Effector CD8-positive, alpha-beta T cell (primary cell): ENCODE results near the gene TOGARAM1.

Experiments used
- DNase-seq: peaks from one replicate; lab custom pipeline; 2025; lab: John Stamatoyannopoulos, UW

The TOGARAM1 gene

DNA sequence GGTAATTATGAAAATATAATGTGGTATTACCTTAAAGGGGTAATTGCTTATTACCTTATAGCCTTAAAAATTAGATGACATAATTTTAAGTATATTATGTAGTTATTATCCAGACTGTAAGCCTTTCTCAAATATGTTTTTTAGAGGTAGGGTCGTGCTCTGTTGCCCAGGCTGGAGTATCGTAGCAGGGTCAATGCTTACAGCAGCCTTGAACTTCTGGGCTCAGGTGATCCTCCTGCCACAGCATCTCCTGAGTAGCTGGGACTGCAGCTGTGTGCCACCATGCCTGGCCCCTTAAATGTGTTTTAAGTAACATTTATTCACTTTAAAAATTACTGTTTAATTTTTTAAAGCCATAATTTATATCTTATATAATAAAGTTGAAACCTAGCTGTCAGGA is 132.3 kb downstream of the TOGARAM1 start:
- DNase-seq = no peak

GRCh38 chr14:45095143-45095542 is 133.2 kb downstream of the TOGARAM1 start:
- DNase-seq = no peak

DNA sequence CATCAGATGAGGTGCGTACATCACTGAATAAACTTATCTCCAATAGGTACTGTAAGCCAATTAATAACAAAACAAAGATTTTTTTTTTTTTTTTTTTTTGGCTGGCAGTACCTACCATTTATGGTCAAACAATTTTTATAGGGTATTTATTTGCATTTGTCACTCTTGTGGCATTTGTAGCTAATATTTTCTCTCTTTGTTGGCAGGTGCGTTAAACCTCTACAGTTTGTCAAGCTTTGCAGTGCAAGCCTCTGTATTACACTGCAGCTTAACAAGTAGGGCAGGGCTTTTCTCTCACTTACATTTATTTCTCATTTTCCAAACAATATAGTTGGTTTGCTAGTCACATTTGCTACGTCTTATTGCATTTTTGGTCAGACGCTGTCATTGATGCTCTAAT is 134.2 kb downstream of the TOGARAM1 start:
- DNase-seq = no peak

DNA sequence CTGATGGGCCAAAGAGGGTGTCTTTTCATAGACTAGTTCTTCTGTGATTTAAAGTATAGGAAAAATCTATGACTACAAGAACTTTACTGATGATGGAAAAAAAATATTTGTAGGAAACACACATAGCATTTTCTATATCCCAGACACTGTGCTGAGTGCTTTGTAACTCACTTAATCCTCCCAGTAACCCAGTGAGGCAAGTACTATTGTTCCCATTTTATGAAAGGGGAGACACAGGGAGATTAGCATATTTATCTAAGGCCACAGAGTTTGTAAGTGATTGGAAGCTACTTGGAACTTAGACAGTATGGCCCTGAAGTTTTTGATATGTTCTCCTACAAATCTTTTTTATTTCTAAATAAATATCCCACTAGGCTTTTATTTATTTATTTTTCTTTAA is 141.8 kb downstream of the TOGARAM1 start:
- no peak for DNase-seq

- DNase-seq = no peak
Measured at GRCh38 chr14:45104561-45104960, 142.6 kb downstream of the TOGARAM1 start.

- no peak for DNase-seq
Measured at GRCh38 chr14:45112896-45113781, 151.1 kb downstream of the TOGARAM1 start.

GRCh38 chr14:45114327-45114726 is 152.3 kb downstream of the TOGARAM1 start:
- DNase-seq = no peak

DNA sequence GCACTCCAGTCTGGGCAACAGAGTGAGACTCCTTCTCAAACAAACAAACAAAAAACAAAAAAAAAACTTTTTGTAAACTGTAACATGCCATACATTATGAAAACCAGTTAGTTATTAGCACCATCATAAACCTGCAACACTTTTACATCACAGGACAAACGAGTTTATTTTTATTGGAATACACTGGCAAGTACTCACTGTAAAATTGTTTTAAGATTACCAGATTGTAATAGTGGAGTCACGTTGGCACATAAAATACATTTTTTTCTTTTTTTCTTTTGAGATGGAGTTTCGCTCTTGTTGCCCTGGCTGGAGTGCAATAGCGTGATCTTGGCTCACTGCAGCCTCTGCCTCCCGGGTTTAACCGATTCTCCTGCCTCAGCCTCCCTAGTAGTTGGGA is 156.6 kb downstream of the TOGARAM1 start:
- no peak for DNase-seq

DNA sequence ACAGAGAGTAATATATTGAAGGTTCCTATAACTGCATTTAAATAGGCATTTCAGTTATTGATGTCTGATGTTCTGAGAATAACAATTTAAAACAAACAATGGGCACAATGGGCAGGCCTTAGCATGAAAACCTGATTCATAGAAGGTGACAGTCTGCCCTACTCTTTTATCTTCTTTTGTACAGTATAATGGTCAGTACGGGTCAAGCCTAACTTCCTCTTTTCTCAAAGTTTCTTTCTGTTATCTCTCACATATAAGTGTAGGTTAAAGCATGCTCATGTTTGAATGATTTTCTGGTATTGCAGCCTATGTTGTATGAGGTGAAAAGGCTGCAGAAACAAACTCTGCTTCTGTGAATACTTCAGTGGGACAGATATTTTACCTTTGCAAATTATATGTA is 158.1 kb downstream of the TOGARAM1 start:
- DNase-seq = no peak

DNA sequence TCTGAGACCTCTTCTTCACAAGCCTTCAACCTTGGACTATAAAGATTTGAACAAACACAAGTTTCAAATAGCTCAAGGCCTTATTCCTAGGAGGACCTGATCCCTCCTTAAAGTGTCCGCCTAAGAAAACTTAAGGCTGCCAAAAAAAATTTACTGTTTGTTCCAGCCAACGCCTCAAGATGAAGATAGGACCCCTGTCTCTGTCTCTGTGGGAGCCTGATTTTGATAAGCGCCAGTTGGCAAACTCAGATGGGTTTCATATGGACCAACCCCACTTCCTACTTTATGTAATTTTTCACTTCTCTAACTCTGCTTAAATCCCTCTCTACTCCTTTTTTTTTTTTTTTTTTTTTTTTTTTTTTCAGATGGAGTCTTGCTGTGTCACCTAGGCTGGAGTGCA is 161.3 kb downstream of the TOGARAM1 start:
- DNase-seq = no peak
